ENCODE data around the gene OPCML.

- TF ChIP-seq CTCF (conservative IDR thresholded peaks at IDR 0.05 in 1 of 2, IDR thresholded peaks at IDR 0.05 in 1 of 2; ENCODE audit: extremely low read depth in 1 of 2, insufficient read depth in 1 of 2, low read depth in 1 of 2, low read length in 2 of 2) = peak; percentile 62 to 71
- TF ChIP-seq EZH2 (IDR thresholded peaks at IDR 0.05; ENCODE audit: borderline replicate concordance, low read length) = no peak
These were observed 1130.1 kb downstream of the OPCML start for GRCh38 chr11:132402071-132402684.

All from mammary epithelial cell (primary cell).